ENCODE results near the gene PPFIA1.

- TF ChIP-seq CTCF (IDR thresholded peaks at IDR 0.05), result no peak
- TF ChIP-seq TAF1 (IDR thresholded peaks at IDR 0.05; ENCODE audit: borderline replicate concordance, low read depth, low read length), result no peak
- no peak for TF ChIP-seq RCOR1 (IDR thresholded peaks at IDR 0.05; ENCODE audit: low read length)
Measured at GRCh38 chr11:70270104-70270876, at the start of gene PPFIA1.
